ENCODE measurements around the gene ATXN1. TPM values are rescaled to one million over a fixed set of nuclear protein-coding genes. Genes with fewer than 3 reads are reported as not detected.

Gene ATXN1
- total RNA-seq, 4 donors from 2014 or later: 21.0 to 102 (median 51.1) TPM

- H3K36me3 ChIP-seq: no peaks in the 10 kb centered on the region
- no peaks in the 10 kb centered on the region for H3K9me3 ChIP-seq
- no peaks in the 10 kb centered on the region for H3K27me3 ChIP-seq
- intact Hi-C loops (cut with DNase I; ENCODE audit: low total_unique reads): no loop called here
- H3K4me1 ChIP-seq: no peaks in the 10 kb centered on the region
- H3K4me3 ChIP-seq: no peak overlapping the region
- no peak overlapping the region for H3K27ac ChIP-seq
- no peak for TF ChIP-seq POLR2A (IDR thresholded peaks at IDR 0.05)
- TF ChIP-seq CTCF (IDR thresholded peaks at IDR 0.05): no peak
- DNase-seq: no peak
Measured at GRCh38 chr6:16608444-16608843, 152.8 kb downstream of the ATXN1 start.

DNA sequence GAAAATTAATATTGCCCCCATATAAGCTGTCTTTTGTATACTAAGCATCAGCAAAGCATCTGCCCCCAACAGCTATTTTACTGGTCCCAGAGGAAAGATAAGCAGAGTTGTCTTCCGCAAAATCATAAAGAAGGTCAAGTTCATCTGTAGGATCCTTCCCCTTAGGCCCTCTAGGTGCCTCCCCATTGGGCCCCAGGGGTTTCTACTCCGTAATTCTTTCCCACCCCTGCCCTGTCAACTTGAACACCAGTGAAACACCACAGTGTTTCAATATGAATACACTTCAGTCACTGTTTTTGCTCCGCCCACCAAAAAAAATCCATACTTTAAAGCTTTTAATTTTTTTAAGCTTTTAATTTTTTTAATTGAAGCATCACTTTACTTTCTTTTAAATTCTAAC lies 159.2 kb downstream of the ATXN1 start:
- Histone ChIP-seq H3K4me3 (no peak overlapping the region), H3K9me3 (no peaks in the 10 kb centered on the region), H3K27ac (no peak overlapping the region), H3K4me1 (no peaks in the 10 kb centered on the region), H3K36me3 (no peaks in the 10 kb centered on the region), H3K27me3 (no peaks in the 10 kb centered on the region)
- DNase-seq: no peak
- intact Hi-C loops (cut with DNase I; ENCODE audit: low total_unique reads): no loop called here
- TF ChIP-seq CTCF (IDR thresholded peaks at IDR 0.05): no peak

GRCh38 chr6:16600701-16601100 lies 160.6 kb downstream of the ATXN1 start:
- Histone ChIP-seq H3K9me3 (no peaks in the 10 kb centered on the region), H3K27me3 (no peaks in the 10 kb centered on the region), H3K27ac (no peak overlapping the region), H3K36me3 (no peaks in the 10 kb centered on the region), H3K4me3 (no peak overlapping the region), H3K4me1 (no peaks in the 10 kb centered on the region)
- intact Hi-C loops (cut with DNase I; ENCODE audit: low total_unique reads): no loop called here
- no peak for DNase-seq
- no peak for TF ChIP-seq CTCF (IDR thresholded peaks at IDR 0.05)
- TF ChIP-seq POLR2A (IDR thresholded peaks at IDR 0.05): no peak

- intact Hi-C loops (cut with DNase I; ENCODE audit: low total_unique reads): no loop called here
- Histone ChIP-seq H3K4me1 (no peaks in the 10 kb centered on the region), H3K4me3 (no peak overlapping the region), H3K27me3 (no peaks in the 10 kb centered on the region), H3K36me3 (no peaks in the 10 kb centered on the region), H3K27ac (no peak overlapping the region), H3K9me3 (no peaks in the 10 kb centered on the region)
- no peak for DNase-seq
- TF ChIP-seq CTCF (IDR thresholded peaks at IDR 0.05) (no peak), POLR2A (IDR thresholded peaks at IDR 0.05) (no peak)
Measured at GRCh38 chr6:16600026-16600425, 161.2 kb downstream of the ATXN1 start.

DNA sequence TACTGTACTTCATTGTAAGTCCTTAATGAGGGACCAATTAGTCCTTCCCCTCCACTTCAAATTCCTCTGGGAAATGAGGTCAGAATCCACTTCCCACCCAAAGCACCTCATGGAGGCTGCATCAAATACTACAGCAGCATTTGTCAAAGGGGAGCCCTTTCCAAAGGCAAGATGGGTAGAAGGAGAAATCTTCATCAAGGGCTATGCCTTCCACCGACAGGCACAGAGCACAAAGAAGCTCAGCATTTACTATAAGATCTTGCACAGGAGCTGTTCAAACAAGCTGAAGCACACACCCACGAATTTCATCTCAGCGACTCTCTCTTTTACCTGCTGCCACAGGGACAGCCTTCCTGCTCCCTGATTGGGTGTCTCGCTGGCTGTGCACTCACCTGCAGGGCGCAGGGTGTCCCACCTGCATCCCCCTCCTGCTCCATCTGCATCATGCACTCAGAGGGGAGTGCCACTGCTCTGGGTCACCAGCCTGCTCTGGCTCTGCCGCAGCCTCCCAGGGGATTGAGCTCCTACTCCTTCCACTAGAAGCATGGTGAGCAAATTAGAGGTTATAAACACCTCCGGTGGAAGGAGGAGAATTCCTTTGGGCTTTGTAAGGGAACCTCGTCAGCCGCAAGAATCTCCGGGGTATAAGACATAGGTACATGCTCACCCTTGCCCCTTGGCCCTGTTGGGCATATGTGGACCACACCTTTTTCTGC lies 164.5 kb downstream of the ATXN1 start:
- Histone ChIP-seq H3K4me1 (no peaks in the 10 kb centered on the region), H3K27me3 (no peaks in the 10 kb centered on the region), H3K36me3 (no peaks in the 10 kb centered on the region), H3K27ac (no peak overlapping the region), H3K9me3 (no peaks in the 10 kb centered on the region), H3K4me3 (no peak overlapping the region)
- intact Hi-C loops (cut with DNase I; ENCODE audit: low total_unique reads): no loop called here
- TF ChIP-seq CTCF (IDR thresholded peaks at IDR 0.05): no peak
- no peak for TF ChIP-seq POLR2A (IDR thresholded peaks at IDR 0.05)
- DNase-seq: no peak
